GM19467 (cell line): Measurements from ENCODE around the gene CCDC93.

Experiments used
- ATAC-seq: cut with Tn5 transposase; IDR thresholded peaks from one replicate; pipeline ENCODE4 v1.9.1; 2021; ENCODE audit warnings: mild to moderate bottlenecking, moderate library complexity; ENCODE audit not compliant: unreplicated experiment

The CCDC93 gene

DNA sequence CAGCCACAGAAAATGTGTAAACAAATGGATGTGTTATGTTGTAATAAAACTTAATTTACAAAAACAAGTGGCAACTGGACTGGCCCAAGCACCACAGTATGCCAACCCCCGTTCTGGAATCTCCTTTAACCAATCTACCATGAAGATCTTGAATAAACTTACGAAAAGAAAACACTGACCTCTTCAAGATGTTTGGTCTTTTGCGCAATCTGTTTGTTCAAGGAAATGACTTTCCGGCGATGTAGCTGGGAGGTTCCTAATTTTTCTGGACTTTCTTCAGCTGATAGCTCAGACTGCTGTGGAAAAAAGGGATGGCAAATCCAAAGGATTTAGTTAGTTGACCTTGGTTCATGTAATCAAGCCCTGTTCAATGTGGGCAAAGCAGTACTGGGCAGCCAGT is 55.7 kb downstream of the CCDC93 start:
- no peak for ATAC-seq

DNA sequence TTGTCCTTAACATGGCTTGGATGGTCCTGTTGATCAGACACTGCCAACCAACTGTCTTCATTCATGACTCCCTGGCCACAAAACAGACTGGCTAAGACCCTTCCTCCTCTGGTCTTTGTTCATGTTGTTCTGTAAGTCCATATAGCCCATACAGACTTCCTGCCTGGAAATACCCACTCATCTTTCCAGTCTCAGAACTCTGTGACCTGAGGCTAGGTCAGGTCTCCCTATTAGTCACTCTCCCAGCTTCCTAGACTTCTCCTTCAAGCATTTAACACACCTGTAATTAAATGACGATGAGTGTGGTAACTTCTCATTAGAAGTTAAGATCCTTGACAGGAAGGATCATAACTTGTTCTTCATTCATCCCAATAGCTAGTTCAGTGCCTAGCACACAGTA is 56.3 kb downstream of the CCDC93 start:
- ATAC-seq: no peak

DNA sequence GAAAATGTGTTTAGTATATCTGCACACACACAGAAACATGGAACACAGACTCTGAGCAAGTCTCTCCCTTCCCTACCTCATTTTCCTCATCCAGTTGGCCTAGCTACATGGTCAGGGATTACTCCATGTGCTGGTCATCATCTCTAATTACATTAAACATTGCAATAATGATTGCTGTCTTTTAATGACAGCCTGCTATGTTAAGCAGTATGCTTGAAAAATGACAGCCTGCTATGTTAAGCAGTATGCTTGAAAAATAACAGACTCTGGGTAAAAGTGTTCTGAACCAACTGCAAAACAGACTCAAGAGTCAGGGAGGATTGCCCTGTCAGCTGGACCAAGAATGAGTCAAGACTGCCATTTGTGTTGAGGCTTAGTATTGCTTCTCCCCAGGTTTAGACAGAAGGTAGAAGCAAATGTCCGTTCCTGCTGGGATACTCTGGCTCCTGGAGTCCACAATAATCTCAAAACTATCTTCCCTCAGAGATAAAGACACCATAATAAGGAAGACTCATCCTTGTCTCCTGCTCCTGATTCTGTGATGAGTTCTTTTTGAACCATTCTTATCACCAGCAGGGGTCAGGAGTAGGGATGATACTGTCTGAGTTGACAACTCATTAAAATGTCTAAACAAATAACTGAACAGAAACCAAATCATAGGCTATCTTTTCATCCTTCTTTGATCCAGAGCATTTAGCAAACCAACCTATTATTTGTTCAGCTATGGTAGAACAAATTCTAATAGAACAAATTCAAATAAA is 57.7 kb downstream of the CCDC93 start:
- ATAC-seq: no peak

DNA sequence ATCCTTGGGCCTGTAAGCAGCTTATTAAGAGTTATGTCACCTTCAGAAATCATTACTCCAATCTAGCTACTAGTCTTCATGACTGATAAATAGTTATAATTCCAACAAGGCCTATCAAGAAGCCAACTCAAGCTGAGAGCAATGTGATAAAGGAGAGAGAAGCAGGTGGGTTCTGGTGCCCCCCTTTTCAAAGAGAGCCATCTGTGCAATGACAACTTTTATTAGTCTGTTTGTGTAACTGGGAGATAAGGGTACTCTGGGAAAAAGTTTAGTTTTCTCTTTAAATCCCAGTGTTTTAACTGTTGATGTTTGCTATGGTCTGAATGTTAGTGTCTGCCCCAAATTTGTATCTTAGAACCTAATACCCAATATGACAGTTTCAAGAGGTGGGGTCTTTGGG is 60.6 kb downstream of the CCDC93 start:
- no peak for ATAC-seq

DNA sequence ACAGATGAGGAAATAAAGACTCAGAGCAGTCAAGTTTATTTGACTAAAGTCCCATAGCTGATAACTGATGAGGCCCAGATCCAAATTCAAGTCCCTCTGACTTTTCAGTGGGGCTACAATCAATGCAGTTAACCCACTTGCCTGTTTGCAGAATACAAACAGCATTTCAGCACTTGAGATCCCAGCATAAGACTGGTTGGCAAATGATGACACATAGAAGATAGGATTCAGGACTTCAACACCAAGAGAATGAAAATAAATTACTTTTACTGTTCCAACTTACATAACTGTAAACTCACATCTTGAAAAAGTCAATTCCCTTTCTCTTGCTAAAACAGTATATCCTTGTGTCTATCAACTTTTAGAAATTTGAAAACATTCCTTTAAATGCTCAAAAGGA is 61.2 kb downstream of the CCDC93 start:
- no peak for ATAC-seq

DNA sequence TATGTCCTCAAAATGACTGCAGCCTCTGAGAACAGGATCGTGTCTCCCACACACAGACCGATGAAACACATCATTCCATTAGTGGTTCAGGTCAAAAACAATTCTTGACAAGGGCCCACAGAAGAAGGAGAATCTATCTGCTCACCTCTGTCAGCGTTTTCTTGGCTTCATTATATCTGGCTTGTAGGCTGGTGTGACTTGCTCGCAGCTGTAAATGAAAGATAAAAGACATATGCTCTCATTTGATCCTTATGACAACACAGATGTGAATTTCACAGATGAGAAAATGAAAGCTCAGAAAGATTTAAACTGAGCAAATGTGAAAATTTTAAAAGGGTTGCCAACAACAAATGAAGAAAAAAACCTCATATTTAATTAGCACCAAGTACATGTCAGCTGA is 61.6 kb downstream of the CCDC93 start:
- no peak for ATAC-seq

DNA sequence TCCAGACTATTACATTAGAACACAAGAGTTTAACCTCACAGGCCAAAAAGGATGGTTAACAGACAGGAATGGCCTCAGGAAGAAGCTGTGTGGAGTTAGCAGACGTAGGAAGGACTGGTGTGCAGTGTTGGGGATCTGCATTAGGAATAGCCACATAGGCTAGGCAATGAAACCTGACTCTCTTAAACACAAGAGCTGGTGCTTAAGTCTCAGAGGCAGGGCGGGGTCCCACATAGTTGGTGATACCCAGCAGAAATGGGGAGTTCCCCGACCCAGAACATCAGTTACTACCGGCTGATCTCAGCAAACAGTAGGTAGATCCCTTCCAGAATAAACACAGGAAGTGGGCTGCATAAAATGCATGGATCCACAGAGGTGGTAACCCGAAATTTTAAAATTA is 64.1 kb downstream of the CCDC93 start:
- ATAC-seq: no peak

DNA sequence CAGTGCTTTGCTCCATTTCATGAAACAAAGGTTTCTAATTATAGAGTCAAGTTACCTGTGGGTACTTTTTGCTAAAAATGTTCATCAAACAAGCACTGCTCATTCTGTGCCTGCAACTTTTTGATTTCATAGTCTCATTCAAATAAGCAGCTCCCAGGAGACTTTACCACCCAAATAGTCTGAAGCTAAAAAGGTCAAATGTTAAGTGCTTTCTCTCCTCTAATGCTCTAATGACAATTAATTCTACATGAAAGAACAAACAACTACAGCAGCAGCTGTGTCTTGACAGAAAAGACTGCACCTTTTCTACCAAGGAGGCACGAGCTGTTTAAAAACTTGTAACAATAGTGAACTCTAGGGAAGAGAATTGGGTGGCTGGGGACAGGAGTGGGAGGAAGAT is 65.3 kb downstream of the CCDC93 start:
- ATAC-seq: no peak

DNA sequence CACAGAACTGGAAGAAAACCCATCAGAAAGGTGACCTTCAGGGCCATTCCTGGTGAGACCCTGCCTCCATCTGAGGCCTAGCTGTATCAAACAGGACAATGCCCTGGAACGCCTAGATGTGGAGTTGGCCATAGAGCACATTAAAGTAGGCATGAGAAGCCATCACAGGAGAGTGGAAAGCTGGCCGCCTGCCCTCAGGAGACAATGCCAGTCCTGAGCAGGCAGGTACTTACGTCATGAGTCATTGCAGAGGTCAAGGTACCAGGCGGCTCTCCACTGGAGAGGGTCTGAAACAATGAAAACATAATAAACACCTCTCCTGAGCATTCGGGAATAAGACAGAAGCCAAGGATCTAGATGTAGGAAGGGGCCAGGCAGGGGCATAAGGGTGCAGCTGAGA is 68.6 kb downstream of the CCDC93 start:
- no peak for ATAC-seq

DNA sequence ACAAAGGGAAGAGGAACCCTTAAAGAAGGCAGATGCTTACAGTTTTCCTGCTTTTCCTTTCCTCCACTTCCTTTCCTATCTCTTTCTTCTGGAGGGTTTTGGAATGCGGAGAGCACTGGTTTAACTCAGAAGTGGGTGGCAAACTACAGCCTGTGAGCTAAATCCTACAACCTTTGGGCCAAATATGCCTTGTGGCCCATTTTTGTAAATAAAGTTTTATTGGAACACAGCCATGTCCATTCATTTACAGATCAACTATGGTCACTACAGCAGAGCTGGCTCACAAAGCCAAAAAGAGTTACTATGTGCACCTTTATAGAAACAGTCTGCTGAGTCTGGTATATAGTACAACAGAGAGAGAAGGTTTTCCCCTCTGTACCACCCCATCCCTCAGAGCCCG is 69.1 kb downstream of the CCDC93 start:
- ATAC-seq: no peak

DNA sequence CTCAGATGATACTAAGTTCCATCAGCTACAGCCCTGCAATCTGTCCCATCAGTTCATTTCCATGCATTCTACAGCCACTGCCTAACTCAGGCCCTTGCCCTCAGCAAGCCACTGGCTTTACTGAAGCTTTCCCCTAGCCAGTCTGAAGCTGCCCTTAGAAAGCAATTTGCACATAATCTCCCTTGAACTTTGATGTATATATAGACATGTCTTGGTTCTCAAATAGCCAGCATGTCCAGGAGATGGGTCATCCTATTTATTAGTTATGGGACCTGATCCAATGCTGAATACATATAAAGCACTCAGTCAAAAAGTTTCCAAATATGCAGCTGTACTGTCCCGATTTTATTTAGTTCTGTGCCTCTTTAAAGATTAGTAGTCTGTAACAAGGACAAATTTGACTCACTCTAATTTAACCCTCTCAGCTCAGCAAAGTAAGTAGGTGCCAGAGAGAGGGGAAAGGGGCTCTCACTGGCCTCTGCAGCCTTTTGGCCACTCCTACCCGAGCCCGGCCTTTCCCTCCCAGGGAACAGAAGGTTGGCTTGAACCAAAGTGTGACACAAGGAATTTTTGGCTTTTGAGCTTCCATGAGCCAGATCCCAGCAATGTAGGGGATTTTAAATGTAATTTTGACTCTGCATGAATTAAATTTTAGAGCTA is 70.7 kb downstream of the CCDC93 start:
- no peak for ATAC-seq

DNA sequence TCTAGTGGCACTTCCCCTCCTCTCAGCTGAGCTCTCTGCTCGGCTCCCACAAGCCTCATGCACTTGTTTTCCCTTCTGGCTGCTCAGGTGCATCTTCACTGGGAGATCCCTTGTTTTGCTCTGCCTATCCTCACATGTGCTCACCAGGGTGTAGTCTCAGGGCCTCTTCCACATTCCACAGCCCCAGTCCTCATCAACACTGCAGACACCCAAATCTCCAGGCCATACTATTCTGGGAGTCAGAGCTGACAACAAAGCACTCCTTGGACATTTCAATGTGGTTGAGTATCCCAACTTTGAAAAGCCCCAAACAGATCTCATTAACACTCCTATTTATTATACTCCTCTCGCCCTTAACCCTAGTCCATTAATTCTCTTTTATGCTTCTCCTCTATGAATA is 71.3 kb downstream of the CCDC93 start:
- ATAC-seq: no peak

DNA sequence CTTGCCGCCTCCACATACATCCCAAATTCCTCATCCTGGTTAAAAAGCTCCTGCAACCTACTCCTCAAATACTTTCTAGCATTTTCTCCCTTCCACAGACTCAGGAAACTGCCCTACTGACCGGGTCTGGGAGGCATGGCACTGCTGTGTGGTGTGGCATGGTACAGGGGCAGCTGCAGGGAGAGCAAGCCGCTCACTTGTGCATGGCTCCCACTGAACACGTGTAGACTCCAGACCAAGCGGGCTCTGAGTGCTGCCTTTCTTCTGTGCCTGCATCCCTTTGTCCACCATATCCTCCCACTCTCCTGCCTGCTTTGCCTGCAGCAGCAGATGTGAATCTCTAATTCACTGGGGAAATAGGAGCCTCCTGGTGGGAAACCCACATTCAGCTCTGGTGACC is 72.2 kb downstream of the CCDC93 start:
- ATAC-seq: no peak

DNA sequence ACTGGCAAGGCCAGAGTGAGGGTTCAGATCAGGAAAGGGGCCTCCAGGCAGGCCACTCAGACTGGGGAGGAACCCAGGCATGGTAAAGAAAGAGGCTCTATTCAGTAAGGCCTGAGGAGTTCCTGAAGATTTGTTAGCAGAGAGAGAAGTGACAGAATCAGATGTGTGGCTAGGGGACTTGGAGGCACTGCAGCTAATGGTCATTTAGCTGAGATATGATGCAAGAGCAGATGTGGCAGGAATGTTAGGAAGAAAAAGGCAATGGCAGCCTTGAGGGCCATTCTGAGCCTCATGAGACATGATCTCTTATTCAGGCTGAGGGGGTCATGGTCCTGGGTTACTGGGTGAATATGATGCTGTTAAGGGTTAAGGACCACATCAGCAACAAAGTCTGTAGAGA is 73.4 kb downstream of the CCDC93 start:
- no peak for ATAC-seq

DNA sequence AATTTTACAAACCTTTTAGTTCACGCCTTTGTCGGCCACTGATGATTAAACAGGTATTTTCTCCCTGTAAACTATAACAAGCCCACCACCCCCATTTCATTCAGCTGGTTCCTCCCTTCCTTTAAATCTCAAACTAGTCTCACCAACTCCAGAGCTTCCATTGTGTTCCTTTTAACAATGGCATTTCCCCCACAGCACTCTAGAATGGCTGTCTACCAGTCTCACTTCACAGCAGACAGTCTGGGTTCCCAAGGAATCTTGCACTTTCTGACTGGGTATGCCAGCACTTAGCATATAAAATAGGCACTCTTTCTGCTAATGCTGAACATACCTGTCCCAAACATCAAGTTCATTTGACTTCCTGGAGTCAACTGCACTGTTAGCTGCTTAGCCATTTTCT is 75.3 kb downstream of the CCDC93 start:
- no peak for ATAC-seq

DNA sequence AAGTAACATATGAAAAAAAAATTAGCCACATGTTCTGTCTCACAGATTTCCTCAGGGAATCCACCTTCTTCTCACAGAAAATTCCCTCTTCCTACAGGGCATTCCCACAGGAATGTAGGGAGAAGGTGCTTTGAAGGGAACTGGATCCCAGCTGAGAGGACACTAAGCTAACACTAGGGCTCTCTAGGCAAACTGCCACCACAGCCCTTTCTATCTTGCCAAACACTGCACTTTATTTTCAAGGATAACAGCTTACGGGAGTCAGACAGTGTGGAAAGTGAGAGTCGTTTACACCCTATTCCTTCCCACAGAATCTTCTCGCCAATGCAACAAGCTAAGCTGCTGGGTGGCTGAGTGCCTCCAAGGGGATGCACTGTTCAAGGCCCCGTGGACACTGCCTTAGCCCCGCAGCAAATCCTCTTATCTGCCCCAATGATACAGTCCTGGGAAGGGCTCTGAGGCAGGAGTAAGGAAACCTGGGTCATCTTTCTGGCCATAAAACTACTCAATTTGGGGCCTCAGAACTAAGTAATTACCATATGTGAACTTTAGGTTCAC is 76.9 kb downstream of the CCDC93 start:
- no peak for ATAC-seq

DNA sequence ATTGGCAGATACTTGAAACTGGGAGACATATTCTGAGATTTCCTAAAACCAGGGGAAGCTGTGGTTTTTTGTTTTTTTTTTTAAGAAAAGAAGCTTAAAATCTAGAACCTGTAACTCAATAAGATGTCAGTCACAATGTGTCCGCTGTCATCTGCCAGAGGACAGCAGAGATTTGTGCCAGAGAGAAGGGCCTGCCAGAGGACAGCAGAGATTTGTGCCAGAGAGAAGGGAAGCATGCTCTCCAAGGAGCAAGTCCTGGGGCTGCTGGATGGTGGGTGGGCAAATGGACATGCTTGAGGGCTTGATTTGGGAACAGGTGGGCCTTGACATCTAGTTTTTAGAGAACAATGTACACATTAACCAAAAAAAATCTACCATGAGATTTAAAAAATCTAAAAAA is 77.9 kb downstream of the CCDC93 start:
- no peak for ATAC-seq

DNA sequence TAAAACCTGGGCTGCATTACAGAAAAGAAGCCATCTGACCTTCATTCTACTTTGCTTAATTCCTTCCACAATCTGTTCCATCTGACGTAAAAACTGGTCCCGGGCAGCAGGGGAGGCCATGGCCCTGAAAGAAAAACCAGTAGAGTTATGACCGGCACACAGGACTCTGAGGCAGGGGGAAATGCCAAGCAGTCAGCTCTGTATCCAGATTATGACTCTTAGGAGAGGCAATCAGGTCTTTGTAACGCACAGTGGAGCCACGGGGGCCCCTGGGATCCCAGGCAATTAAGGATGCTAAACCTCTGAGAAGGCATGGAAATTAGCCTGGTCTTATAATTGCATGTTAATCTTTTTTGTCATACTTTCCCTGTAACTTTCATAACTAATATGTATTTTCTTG is 78.4 kb downstream of the CCDC93 start:
- ATAC-seq: no peak

DNA sequence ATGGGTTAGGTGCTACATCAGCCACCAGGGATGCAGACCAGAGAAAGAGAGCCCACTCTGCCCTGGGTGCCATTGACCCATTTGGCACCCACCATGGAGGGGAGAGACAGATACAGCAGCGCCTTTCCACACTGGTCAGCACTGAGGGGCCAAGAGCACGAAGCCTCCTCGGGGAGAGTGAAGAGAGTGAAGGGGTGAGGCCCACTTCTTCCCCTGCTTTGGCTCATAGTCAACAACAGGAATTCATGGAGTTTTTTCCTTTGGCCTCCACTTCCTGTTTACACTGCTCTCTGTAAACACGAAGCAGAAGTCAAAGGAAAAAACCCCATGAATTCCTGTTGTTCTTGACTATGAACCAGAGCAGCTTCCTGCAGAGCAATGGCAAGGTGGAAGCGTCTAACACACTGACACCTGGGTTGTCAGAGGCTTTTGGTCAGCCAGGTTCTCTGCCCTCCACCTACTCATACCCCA is 80.0 kb downstream of the CCDC93 start:
- ATAC-seq: no peak

DNA sequence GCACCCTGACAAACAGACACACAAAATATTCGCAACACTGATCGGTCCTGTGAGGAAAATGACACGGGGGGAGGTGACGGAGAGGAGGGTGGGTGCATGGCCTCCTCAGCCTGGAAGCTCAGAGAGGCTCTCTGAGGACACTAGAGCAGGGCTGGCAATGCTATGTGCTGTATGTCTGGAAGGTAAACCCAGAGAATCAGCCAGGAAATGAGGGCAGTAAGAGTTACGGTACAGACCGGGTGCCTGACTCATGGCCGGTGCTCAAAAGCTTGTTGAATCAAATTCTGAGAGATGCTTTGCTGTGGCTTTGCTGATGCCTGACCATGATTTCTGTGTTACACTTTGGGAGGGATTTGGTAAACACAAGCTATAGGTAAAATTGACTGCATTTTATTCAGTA is 81.9 kb downstream of the CCDC93 start:
- ATAC-seq: no peak

DNA sequence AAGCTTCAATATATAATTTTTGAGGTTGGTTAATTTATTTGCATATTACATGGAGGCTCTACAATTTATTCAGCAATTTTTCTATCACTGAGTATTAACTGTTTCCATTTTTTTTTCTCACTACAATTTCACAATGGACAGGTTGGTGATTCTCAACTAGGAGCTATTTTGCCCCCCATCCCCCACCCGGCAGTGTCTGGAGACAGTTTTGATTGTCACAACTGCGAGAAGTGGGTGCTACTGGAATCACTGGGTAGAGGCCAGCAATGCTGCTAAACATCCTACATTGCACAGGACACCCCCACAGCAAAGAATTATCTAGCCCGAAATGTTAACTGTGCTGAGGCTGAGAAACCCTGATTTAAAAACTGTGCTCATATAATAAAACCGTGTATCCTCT is 82.6 kb downstream of the CCDC93 start:
- ATAC-seq: no peak

DNA sequence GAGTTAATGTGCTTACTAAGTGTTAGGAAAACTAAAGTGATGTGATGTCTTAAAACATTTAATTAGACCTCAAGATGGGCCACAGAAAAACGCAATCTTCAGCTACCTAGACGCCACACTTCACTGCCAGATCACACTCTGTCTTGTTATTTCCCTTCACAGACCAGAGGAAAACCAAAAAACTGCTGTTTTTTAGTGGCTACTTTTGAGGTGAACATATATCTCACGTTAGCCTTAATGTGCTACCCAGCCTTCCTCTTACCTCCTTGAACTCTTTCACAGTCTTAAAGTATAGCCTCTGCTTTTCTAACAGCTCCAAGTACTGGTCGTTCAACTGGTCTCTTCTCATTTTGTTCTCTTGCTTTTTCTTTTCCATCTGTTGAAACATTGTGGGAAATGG is 83.1 kb downstream of the CCDC93 start:
- ATAC-seq: no peak
